Smooth muscle cell (in vitro differentiated cells): ENCODE data around the gene SLAMF6. TPM values are rescaled to one million over a fixed set of nuclear protein-coding genes. Genes with fewer than 3 reads are reported as not detected.
"Not testable (repeated sequence)": the region's sequence is repeated elsewhere in the genome, so short reads cannot be mapped to it uniquely, and the experiment has no call there.

Experiments used
- DNase-seq: peaks from one replicate; lab custom pipeline; 2025; ENCODE audit not compliant: unreplicated experiment; lab: John Stamatoyannopoulos, UW
- H2AFZ ChIP-seq: fragments of 200-600 bp; sonication (generic); 2 replicates; pipeline ENCODE4 v1.6.0; 2016; ENCODE audit warnings: antibody characterized with exemption, low read depth, mild to moderate bottlenecking
- H3F3A ChIP-seq: fragments of 200-600 bp; sonication (generic); 2 replicates; pipeline ENCODE4 v1.6.0; 2017; ENCODE audit warnings: antibody characterized with exemption, low read depth
- H3K27ac ChIP-seq: fragments of 200-600 bp; sonication (generic); 2 replicates; pipeline ENCODE4 v1.5.1; 2016; ENCODE audit warnings: low read depth, mild to moderate bottlenecking
- H3K27me3 ChIP-seq: fragments of 200-600 bp; sonication (generic); 2 replicates; pipeline ENCODE4 v1.6.1; 2016; ENCODE audit warnings: low read depth, mild to moderate bottlenecking
- H3K36me3 ChIP-seq: fragments of 200-600 bp; sonication (generic); 2 replicates; pipeline ENCODE4 v1.5.1; 2016; ENCODE audit warnings: low read depth
- H3K4me1 ChIP-seq: fragments of 200-600 bp; sonication (generic); 2 replicates; pipeline ENCODE4 v1.5.1; 2016; ENCODE audit warnings: low read depth
- H3K4me2 ChIP-seq: fragments of 200-600 bp; sonication (generic); 2 replicates; pipeline ENCODE4 v1.6.0; 2016; ENCODE audit warnings: mild to moderate bottlenecking
- H3K4me3 ChIP-seq: fragments of 200-600 bp; sonication (generic); 2 replicates; pipeline ENCODE4 v1.5.1; 2016; ENCODE audit warnings: mild to moderate bottlenecking
- H3K79me2 ChIP-seq: fragments of 200-600 bp; sonication (generic); 2 replicates; pipeline ENCODE4 v1.6.0; 2016; ENCODE audit warnings: low read depth, mild to moderate bottlenecking
- H3K9ac ChIP-seq: fragments of 200-600 bp; sonication (generic); 2 replicates; pipeline ENCODE4 v1.6.0; 2016; ENCODE audit warnings: low read depth
- H3K9me3 ChIP-seq: fragments of 200-600 bp; sonication (generic); replicated peaks from 2 replicates; pipeline ENCODE4 v1.5.1; 2016; ENCODE audit warnings: low read depth
- H4K20me1 ChIP-seq: fragments of 200-600 bp; sonication (generic); 2 replicates; pipeline ENCODE4 v1.6.0; 2016; ENCODE audit warnings: low read depth
- WGBS: methylation state at CpG from one replicate; pipeline ENCODE4 v1.1.7; 2016; ENCODE audit warnings: low lambda C conversion rate; 5-methylcytosine and 5-hydroxymethylcytosine counted together
- polyA plus RNA-seq: library from polyadenylated mRNA; unstranded; fragments of >200 nt; fragmentation: Nextera tagmentation; extraction: Ambion mirVana; gene quantifications from 2 replicates; pipeline ENCODE4 v1.2.1, GENCODE V29; 2016
- total RNA-seq: library from RNA; depleted of rRNA; stranded (reverse); fragments of >200 nt; gene quantifications from 2 replicates; pipeline ENCODE4 v1.2.3, GENCODE V29; 2014
- TF ChIP-seq, protein P1 (sequence below): fragments of 200-600 bp; sonication (generic); IDR thresholded peaks from 2 replicates; pipeline ENCODE4 v1.5.1; 2017; ENCODE audit warnings: borderline replicate concordance, mild to moderate bottlenecking, antibody characterized with exemption; ENCODE audit not compliant: insufficient read depth, poor library complexity, severe bottlenecking

Gene SLAMF6
- total and polyA plus RNA-seq, 2 experiments from 2014 or later: not detected

- no peaks in the 10 kb centered on the region for H3F3A ChIP-seq
- H3K79me2 ChIP-seq: no peaks in the 10 kb centered on the region
- H3K36me3 ChIP-seq: no peaks in the 10 kb centered on the region
- no peaks in the 10 kb centered on the region for H3K4me1 ChIP-seq
- no peak overlapping the region for H3K4me2 ChIP-seq
- H3K27ac ChIP-seq: no peak overlapping the region
- TF ChIP-seq, protein P1, sequence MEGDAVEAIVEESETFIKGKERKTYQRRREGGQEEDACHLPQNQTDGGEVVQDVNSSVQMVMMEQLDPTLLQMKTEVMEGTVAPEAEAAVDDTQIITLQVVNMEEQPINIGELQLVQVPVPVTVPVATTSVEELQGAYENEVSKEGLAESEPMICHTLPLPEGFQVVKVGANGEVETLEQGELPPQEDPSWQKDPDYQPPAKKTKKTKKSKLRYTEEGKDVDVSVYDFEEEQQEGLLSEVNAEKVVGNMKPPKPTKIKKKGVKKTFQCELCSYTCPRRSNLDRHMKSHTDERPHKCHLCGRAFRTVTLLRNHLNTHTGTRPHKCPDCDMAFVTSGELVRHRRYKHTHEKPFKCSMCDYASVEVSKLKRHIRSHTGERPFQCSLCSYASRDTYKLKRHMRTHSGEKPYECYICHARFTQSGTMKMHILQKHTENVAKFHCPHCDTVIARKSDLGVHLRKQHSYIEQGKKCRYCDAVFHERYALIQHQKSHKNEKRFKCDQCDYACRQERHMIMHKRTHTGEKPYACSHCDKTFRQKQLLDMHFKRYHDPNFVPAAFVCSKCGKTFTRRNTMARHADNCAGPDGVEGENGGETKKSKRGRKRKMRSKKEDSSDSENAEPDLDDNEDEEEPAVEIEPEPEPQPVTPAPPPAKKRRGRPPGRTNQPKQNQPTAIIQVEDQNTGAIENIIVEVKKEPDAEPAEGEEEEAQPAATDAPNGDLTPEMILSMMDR: no peak
- no peaks in the 10 kb centered on the region for H3K9me3 ChIP-seq
- H3K27me3 ChIP-seq: no peaks in the 10 kb centered on the region
- H2AFZ ChIP-seq: no peak overlapping the region
- H3K4me3 ChIP-seq: no peak overlapping the region
- H4K20me1 ChIP-seq: no peaks in the 10 kb centered on the region
- DNase-seq: no peak
- no peak overlapping the region for H3K9ac ChIP-seq
Measured at GRCh38 chr1:160560806-160561205, 37.8 kb upstream of the SLAMF6 start.

GRCh38 chr1:160560045-160560705 lies 37.1 kb upstream of the SLAMF6 start:
- H3K79me2 ChIP-seq: no peaks in the 10 kb centered on the region
- H3K4me3 ChIP-seq: no peak overlapping the region
- no peaks in the 10 kb centered on the region for H4K20me1 ChIP-seq
- H3K9ac ChIP-seq: no peak overlapping the region
- H3K27ac ChIP-seq: no peak overlapping the region
- TF ChIP-seq, protein P1: no peak
- no peaks in the 10 kb centered on the region for H3K9me3 ChIP-seq
- no peaks in the 10 kb centered on the region for H3K36me3 ChIP-seq
- H3K4me1 ChIP-seq: no peaks in the 10 kb centered on the region
- WGBS: 92% methylated on average over 4 of the region's 4 CpGs
- H2AFZ ChIP-seq: no peak overlapping the region
- H3K4me2 ChIP-seq: no peak overlapping the region
- no peaks in the 10 kb centered on the region for H3F3A ChIP-seq
- H3K27me3 ChIP-seq: no peaks in the 10 kb centered on the region
- no peak for DNase-seq

- DNase-seq, H4K20me1 ChIP-seq, H2AFZ ChIP-seq, H3K79me2 ChIP-seq, H3K27me3 ChIP-seq, H3F3A ChIP-seq, H3K4me1 ChIP-seq, H3K36me3 ChIP-seq, H3K9me3 ChIP-seq, H3K27ac ChIP-seq, H3K9ac ChIP-seq, H3K4me3 ChIP-seq, H3K4me2 ChIP-seq: not testable (repeated sequence)
- 83% methylated on average over 3 of the region's 3 CpGs for WGBS
Measured at GRCh38 chr1:160559437-160559836, 36.4 kb upstream of the SLAMF6 start.

DNA sequence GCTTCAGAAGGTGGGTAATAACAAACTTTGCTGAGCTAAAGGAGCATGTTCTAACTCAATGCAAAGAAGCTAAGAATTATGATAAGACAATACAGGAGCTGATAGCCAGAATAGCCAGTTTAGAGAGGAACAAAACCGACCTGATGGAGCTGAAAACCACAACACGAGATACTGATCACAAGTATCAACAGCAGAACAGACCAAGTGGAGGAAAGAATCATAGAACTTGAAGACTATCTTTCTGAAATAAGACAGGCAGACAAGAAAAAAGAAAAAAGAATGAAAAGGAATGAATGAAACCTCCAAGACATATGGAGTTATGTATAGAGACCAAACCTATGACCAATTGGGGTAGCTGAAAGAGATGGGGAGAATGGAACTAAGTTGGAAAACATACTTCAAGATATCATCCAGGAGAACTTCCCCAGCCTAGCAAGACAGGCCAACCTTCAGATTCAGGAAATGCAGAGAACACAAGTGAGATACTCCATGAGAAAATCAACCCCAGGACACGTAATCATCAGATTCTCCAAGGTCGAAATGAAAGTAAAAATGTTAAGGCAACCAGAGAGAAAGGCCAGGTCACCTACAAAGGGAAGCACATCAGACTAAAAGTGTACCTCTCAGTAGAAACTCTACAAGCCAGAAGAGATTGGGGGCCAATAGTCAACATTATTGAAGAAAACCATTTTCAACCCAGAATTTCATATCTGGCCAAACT lies 35.8 kb upstream of the SLAMF6 start:
- DNase-seq: no peak
- no peaks in the 10 kb centered on the region for H3K79me2 ChIP-seq
- no peaks in the 10 kb centered on the region for H3F3A ChIP-seq
- H3K9ac ChIP-seq: no peak overlapping the region
- TF ChIP-seq, protein P1: no peak
- H2AFZ ChIP-seq: no peak overlapping the region
- no peak overlapping the region for H3K27ac ChIP-seq
- H3K4me3 ChIP-seq: no peak overlapping the region
- no peaks in the 10 kb centered on the region for H3K36me3 ChIP-seq
- no peaks in the 10 kb centered on the region for H3K9me3 ChIP-seq
- 90% methylated on average over 4 of the region's 4 CpGs for WGBS
- no peak overlapping the region for H3K4me2 ChIP-seq
- no peaks in the 10 kb centered on the region for H3K4me1 ChIP-seq
- H3K27me3 ChIP-seq: no peaks in the 10 kb centered on the region
- no peaks in the 10 kb centered on the region for H4K20me1 ChIP-seq
